Stomach (tissue), 4 donors: Measurements from ENCODE around the gene VSNL1.

Experiments used
- EP300 ChIP-seq: sonication (generic); formaldehyde crosslinking; IDR thresholded peaks from one replicate; pipeline ENCODE4 v1.6.1; 2017; ENCODE audit warnings: antibody characterized with exemption
- POLR2A ChIP-seq, 4 donors: fragments of 450-650 bp; IDR thresholded peaks; one replicate each; pipeline ENCODE4 v1.6.1; 2016; ENCODE audit warnings: antibody characterized with exemption in 4 of 4, control low read depth in 2 of 4, mild to moderate bottlenecking in 1 of 4, moderate library complexity in 1 of 4
- POLR2AphosphoS5 ChIP-seq, 3 donors: sonication (generic); formaldehyde crosslinking; IDR thresholded peaks; one replicate each; pipeline ENCODE4 v1.6.1; 2016; ENCODE audit warnings: antibody characterized with exemption in 3 of 3
- TF ChIP-seq, protein P1 (sequence below), 7 experiments: fragments of 450-650 bp in 4 of 7; fragments of 200-600 bp in 3 of 7; sonication (generic) in 3 of 7; IDR thresholded peaks; one replicate each; pipeline ENCODE4 v1.5.1; 2016 to 2019; ENCODE audit warnings: antibody characterized with exemption in 7 of 7, control low read depth in 2 of 7, mild to moderate bottlenecking in 1 of 7

DNA sequence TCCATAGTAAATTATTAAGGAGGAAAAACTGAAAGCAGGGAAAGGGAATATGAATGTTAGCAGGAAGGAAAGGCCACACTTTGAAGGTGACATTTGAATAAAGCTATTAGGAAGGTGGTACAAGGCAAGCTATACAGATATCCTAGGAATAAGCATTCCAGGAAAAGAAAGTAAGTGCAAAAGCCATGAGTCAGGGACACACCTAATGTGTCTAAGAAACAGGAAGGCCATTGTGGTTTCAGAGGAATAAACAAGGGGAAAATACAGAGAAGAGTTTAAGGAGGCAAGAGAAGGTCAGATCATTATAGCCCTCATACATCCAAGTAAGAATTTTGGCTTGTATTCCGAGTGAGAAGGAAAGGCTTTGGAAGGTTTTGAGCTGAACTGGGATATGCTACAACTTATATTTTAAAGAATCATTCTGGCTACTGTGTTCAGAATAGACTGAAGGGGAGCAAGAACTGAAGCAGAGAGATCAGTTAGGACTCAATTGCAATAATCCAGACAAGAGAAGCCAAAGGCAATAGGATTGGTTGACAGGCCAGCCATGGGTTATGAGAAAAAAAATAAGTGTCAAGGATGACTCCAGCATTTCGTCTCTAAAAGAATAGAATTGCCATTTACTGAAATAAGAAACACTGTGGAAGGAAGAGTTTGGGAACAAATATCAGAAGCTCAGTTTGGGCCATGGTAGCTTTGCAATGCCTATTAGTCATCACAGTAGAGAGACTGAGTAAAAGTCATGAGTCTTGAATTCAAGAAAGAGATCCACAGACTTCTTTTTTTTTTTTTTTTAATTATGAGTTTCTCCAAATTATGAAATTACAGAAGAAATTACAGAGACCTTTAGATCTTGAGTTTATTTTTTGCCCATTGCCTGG is 33.5 kb upstream of the VSNL1 start:
- TF ChIP-seq EP300 (no peak), POLR2AphosphoS5 (IDR thresholded peaks at IDR 0.05) (no peak), POLR2A (IDR thresholded peaks at IDR 0.05) (no peak)
- TF ChIP-seq, protein P1, sequence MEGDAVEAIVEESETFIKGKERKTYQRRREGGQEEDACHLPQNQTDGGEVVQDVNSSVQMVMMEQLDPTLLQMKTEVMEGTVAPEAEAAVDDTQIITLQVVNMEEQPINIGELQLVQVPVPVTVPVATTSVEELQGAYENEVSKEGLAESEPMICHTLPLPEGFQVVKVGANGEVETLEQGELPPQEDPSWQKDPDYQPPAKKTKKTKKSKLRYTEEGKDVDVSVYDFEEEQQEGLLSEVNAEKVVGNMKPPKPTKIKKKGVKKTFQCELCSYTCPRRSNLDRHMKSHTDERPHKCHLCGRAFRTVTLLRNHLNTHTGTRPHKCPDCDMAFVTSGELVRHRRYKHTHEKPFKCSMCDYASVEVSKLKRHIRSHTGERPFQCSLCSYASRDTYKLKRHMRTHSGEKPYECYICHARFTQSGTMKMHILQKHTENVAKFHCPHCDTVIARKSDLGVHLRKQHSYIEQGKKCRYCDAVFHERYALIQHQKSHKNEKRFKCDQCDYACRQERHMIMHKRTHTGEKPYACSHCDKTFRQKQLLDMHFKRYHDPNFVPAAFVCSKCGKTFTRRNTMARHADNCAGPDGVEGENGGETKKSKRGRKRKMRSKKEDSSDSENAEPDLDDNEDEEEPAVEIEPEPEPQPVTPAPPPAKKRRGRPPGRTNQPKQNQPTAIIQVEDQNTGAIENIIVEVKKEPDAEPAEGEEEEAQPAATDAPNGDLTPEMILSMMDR (IDR thresholded peaks at IDR 0.05), result no peak
